ENCODE results near the gene ANGPT4. TPM values are rescaled to one million over a fixed set of nuclear protein-coding genes. Genes with fewer than 3 reads are reported as not detected.

ANGPT4 gene
- total RNA-seq, 1 donor from 2014 or later = 0.05 TPM

DNA sequence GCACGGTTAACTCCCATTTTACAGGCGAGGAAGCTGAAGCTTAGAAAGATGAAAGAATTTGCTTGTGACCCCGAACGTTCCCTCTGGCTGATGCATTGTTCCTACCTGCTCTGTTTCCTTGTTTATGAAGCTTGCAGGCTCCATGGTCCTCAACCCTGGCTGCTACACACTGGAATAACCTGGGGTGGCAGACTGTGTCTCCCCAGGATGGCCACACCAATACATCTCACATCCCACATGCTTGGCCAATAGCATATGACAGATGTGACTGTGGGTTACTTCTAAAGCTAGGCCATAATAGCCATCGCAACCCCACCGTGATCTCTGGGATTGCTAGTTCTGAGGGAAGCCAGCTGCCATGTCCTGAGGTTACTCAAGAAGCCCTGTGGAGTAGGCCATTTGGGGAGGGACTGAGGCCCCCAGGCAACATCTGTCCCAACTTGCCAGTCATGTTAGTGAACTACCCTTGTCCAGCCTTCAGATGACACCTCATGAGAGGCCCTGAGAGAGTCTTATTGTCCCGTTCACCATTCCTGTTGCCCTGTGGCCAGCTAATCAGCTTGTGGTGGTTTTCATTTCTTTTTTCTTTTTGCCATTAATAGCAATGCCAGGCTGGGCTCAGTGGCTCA is 89.3 kb downstream of the ANGPT4 start:
- Mint-ChIP-seq H3K27me3 (ENCODE audit: low read depth, unreplicated experiment) (peaks cover 12% of the 10 kb centered on the region), H3K36me3 (ENCODE audit: low read depth, unreplicated experiment) (no peaks in the 10 kb centered on the region), H3K27ac (ENCODE audit: unreplicated experiment) (no peak overlapping the region), H3K4me1 (ENCODE audit: low read depth, unreplicated experiment) (peaks cover 2% of the 10 kb centered on the region), H3K4me3 (ENCODE audit: unreplicated experiment) (no peak overlapping the region), H3K9me3 (ENCODE audit: unreplicated experiment) (peaks cover 5% of the 10 kb centered on the region)
- no peaks in the 10 kb centered on the region for H4K20me1 ChIP-seq (ENCODE audit: insufficient read depth, low read length)
- FAIRE-seq = no peak
- TF ChIP-seq, protein P1, sequence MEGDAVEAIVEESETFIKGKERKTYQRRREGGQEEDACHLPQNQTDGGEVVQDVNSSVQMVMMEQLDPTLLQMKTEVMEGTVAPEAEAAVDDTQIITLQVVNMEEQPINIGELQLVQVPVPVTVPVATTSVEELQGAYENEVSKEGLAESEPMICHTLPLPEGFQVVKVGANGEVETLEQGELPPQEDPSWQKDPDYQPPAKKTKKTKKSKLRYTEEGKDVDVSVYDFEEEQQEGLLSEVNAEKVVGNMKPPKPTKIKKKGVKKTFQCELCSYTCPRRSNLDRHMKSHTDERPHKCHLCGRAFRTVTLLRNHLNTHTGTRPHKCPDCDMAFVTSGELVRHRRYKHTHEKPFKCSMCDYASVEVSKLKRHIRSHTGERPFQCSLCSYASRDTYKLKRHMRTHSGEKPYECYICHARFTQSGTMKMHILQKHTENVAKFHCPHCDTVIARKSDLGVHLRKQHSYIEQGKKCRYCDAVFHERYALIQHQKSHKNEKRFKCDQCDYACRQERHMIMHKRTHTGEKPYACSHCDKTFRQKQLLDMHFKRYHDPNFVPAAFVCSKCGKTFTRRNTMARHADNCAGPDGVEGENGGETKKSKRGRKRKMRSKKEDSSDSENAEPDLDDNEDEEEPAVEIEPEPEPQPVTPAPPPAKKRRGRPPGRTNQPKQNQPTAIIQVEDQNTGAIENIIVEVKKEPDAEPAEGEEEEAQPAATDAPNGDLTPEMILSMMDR (IDR thresholded peaks at IDR 0.05; ENCODE audit: insufficient read depth, low read depth, low read length) = no peak
- TF ChIP-seq EZH2 (IDR thresholded peaks at IDR 0.05; ENCODE audit: insufficient read depth, low read length) = no peak
- H3K27ac ChIP-seq (ENCODE audit: low read depth, low read length) = no peak overlapping the region
- H2AFZ ChIP-seq (ENCODE audit: low read depth, low read length) = no peak overlapping the region
- no peaks in the 10 kb centered on the region for H3K36me3 ChIP-seq (ENCODE audit: insufficient read depth, low read length)
- DNase-seq (ENCODE audit: low read depth) = no peak
- H3K9ac ChIP-seq (ENCODE audit: low read length) = no peak overlapping the region
- no peaks in the 10 kb centered on the region for H3K79me2 ChIP-seq (ENCODE audit: insufficient read depth, low read length)
- H3K9me3 ChIP-seq (ENCODE audit: insufficient read depth, low read depth, low read length) = no peaks in the 10 kb centered on the region
- H3K4me1 ChIP-seq (ENCODE audit: insufficient read depth, low read length) = no peaks in the 10 kb centered on the region
- no peak overlapping the region for H3K4me2 ChIP-seq (ENCODE audit: low read length)
- no peaks in the 10 kb centered on the region for H3K27me3 ChIP-seq (ENCODE audit: insufficient read depth, low read length)
- no peak overlapping the region for H3K4me3 ChIP-seq (ENCODE audit: insufficient read depth, low read depth, low read length)

DNA sequence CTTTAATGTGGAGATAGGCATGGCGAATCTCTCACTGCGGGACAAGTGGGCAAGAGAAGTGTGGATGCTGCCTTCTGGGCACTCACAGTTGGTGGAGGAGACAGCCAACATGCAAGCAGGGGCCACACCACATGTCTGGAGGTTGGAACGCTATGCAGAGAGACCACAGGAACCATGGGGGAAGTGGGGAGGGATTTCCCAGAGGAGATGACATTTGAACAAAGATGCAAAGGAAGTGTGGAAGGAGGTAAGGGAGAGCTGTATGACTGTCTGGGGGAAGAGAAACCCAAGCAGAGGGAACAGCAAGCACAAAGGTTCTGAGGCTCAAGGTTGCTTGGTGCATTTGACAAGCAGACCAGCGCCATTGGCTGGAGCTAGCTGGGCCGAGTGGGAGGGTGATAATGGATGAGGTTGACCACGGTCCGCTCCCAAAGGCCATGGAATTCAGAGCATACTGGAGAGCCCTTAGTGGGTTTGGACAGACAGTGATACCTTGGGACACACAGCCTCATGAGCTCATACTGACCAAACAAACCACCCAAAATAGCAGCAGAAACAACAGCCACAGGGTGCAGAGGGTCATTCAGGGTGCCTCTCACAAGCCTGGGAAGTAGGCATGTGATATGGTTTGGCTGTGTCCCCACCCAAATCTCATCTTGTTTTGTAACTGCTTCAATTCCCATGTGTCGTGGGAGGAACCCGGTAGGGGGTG is 90.3 kb downstream of the ANGPT4 start:
- DNase-seq (ENCODE audit: low read depth) = no peak

More for the DNA sequence above, 90.3 kb downstream of the ANGPT4 start:
- H3K9me3 Mint-ChIP-seq (ENCODE audit: unreplicated experiment) = peaks cover 5% of the 10 kb centered on the region
- Histone ChIP-seq H4K20me1 (ENCODE audit: insufficient read depth, low read length) (no peaks in the 10 kb centered on the region), H3K4me2 (ENCODE audit: low read length) (no peak overlapping the region), H3K27ac (ENCODE audit: low read depth, low read length) (no peak overlapping the region), H3K36me3 (ENCODE audit: insufficient read depth, low read length) (no peaks in the 10 kb centered on the region), H3K9ac (ENCODE audit: low read length) (no peak overlapping the region), H3K79me2 (ENCODE audit: insufficient read depth, low read length) (no peaks in the 10 kb centered on the region), H3K9me3 (ENCODE audit: insufficient read depth, low read depth, low read length) (no peaks in the 10 kb centered on the region), H2AFZ (ENCODE audit: low read depth, low read length) (no peak overlapping the region), H3K4me3 (ENCODE audit: insufficient read depth, low read depth, low read length) (no peak overlapping the region), H3K4me1 (ENCODE audit: insufficient read depth, low read length) (no peaks in the 10 kb centered on the region), H3K27me3 (ENCODE audit: insufficient read depth, low read length) (no peaks in the 10 kb centered on the region)
- no peak for TF ChIP-seq EZH2 (IDR thresholded peaks at IDR 0.05; ENCODE audit: insufficient read depth, low read length)
- TF ChIP-seq, protein P1 (IDR thresholded peaks at IDR 0.05; ENCODE audit: insufficient read depth, low read depth, low read length) = no peak
- peaks cover 2% of the 10 kb centered on the region for H3K4me1 Mint-ChIP-seq (ENCODE audit: low read depth, unreplicated experiment)
- H3K27ac Mint-ChIP-seq (ENCODE audit: unreplicated experiment) = no peak overlapping the region
- H3K4me3 Mint-ChIP-seq (ENCODE audit: unreplicated experiment) = no peak overlapping the region
- no peak for FAIRE-seq
- H3K27me3 Mint-ChIP-seq (ENCODE audit: low read depth, unreplicated experiment) = peaks cover 19% of the 10 kb centered on the region
- H3K36me3 Mint-ChIP-seq (ENCODE audit: low read depth, unreplicated experiment) = no peaks in the 10 kb centered on the region

Measured in astrocyte (in vitro differentiated cells and primary cell).